Measurements from ENCODE around the gene LRCH1. TPM values are rescaled to one million over a fixed set of nuclear protein-coding genes. Genes with fewer than 3 reads are reported as not detected.

Gene LRCH1
- total RNA-seq, 1 experiment from 2014 or later = 11.7 TPM

GRCh38 chr13:46627462-46627861 is 74.5 kb downstream of the LRCH1 start:
- Mint-ChIP-seq H3K4me1 (ENCODE audit: low read depth, unreplicated experiment) (peaks cover 30% of the 10 kb centered on the region), H3K36me3 (ENCODE audit: insufficient read depth, unreplicated experiment) (no peaks in the 10 kb centered on the region), H3K27me3 (ENCODE audit: unreplicated experiment) (no peaks in the 10 kb centered on the region), H3K27ac (ENCODE audit: unreplicated experiment) (no peak overlapping the region), H3K9me3 (ENCODE audit: low read depth, unreplicated experiment) (no peaks in the 10 kb centered on the region), H3K4me3 (ENCODE audit: low read depth, unreplicated experiment) (no peak overlapping the region)
- no peak for DNase-seq
- TF ChIP-seq CTCF (IDR thresholded peaks at IDR 0.05; ENCODE audit: unreplicated experiment) = no peak
- BruUV-seq (replicated peaks) = no TSS peak
- intact Hi-C loops (cut with micrococcal nuclease; ENCODE audit: unreplicated experiment) = no loop called here
- CTCF ChIA-PET = no interaction called here

- CTCF ChIA-PET = no interaction called here
- H3K27me3 Mint-ChIP-seq (ENCODE audit: unreplicated experiment) = no peaks in the 10 kb centered on the region
- DNase-seq = no peak
- no peaks in the 10 kb centered on the region for H3K36me3 Mint-ChIP-seq (ENCODE audit: insufficient read depth, unreplicated experiment)
- H3K4me1 Mint-ChIP-seq (ENCODE audit: low read depth, unreplicated experiment) = peaks cover 27% of the 10 kb centered on the region
- intact Hi-C loops (cut with micrococcal nuclease; ENCODE audit: unreplicated experiment) = no loop called here
- H3K4me3 Mint-ChIP-seq (ENCODE audit: low read depth, unreplicated experiment) = no peak overlapping the region
- BruUV-seq (replicated peaks) = no TSS peak
- H3K9me3 Mint-ChIP-seq (ENCODE audit: low read depth, unreplicated experiment) = no peaks in the 10 kb centered on the region
- TF ChIP-seq CTCF (IDR thresholded peaks at IDR 0.05; ENCODE audit: unreplicated experiment) = no peak
- no peak overlapping the region for H3K27ac Mint-ChIP-seq (ENCODE audit: unreplicated experiment)
Observed at GRCh38 chr13:46628622-46629365, 75.8 kb downstream of the LRCH1 start.

GRCh38 chr13:46629811-46630413 is 76.9 kb downstream of the LRCH1 start:
- Mint-ChIP-seq H3K9me3 (ENCODE audit: low read depth, unreplicated experiment) (peaks cover 4% of the 10 kb centered on the region), H3K36me3 (ENCODE audit: insufficient read depth, unreplicated experiment) (no peaks in the 10 kb centered on the region), H3K4me1 (ENCODE audit: low read depth, unreplicated experiment) (peaks cover 37% of the 10 kb centered on the region), H3K27me3 (ENCODE audit: unreplicated experiment) (no peaks in the 10 kb centered on the region), H3K4me3 (ENCODE audit: low read depth, unreplicated experiment) (no peak overlapping the region), H3K27ac (ENCODE audit: unreplicated experiment) (no peak overlapping the region)
- no peak for DNase-seq
- CTCF ChIA-PET = no interaction called here
- no peak for TF ChIP-seq CTCF (IDR thresholded peaks at IDR 0.05; ENCODE audit: unreplicated experiment)
- intact Hi-C loops (cut with micrococcal nuclease; ENCODE audit: unreplicated experiment) = no loop called here
- BruUV-seq (replicated peaks) = no TSS peak

- CTCF ChIA-PET = no interaction called here
- intact Hi-C loops (cut with micrococcal nuclease; ENCODE audit: unreplicated experiment) = no loop called here
- no peaks in the 10 kb centered on the region for H3K27me3 Mint-ChIP-seq (ENCODE audit: unreplicated experiment)
- H3K4me3 Mint-ChIP-seq (ENCODE audit: low read depth, unreplicated experiment) = no peak overlapping the region
- peaks cover 4% of the 10 kb centered on the region for H3K9me3 Mint-ChIP-seq (ENCODE audit: low read depth, unreplicated experiment)
- H3K4me1 Mint-ChIP-seq (ENCODE audit: low read depth, unreplicated experiment) = peaks cover 40% of the 10 kb centered on the region
- BruUV-seq (replicated peaks) = no TSS peak
- DNase-seq = no peak
- no peak for TF ChIP-seq CTCF (IDR thresholded peaks at IDR 0.05; ENCODE audit: unreplicated experiment)
- no peak overlapping the region for H3K27ac Mint-ChIP-seq (ENCODE audit: unreplicated experiment)
- H3K36me3 Mint-ChIP-seq (ENCODE audit: insufficient read depth, unreplicated experiment) = peaks cover 1% of the 10 kb centered on the region
Observed at GRCh38 chr13:46630431-46631178, 77.6 kb downstream of the LRCH1 start.
